MCF 10A (cell line): ENCODE results near the gene HOXA2. TPM values are rescaled to one million over a fixed set of nuclear protein-coding genes. Genes with fewer than 3 reads are reported as not detected.

ENCODE experiments used
- BruUV-seq: library from RNA; stranded (reverse); fragments of 400-500 nt; replicated peaks from 2 replicates; lab custom pipeline; 2021; lab: Mats Ljungman, UMichigan
- CTCF ChIA-PET: fragments of 300-600 bp; sonication (Branson Sonifier 250); formaldehyde crosslinking; extraction: SDS; loops from one replicate; lab custom pipeline; 2021; ENCODE audit warnings: antibody characterized with exemption, inconsistent platforms; lab: Yijun Ruan, JAX
- POLR2A ChIA-PET: fragments of 300-600, 350-650 bp; sonication (Branson Sonifier 250); formaldehyde crosslinking; extraction: SDS; loops from one replicate; lab custom pipeline; 2020; ENCODE audit warnings: antibody characterized with exemption, inconsistent platforms; lab: Yijun Ruan, JAX
- DNase-seq: peaks from one replicate; pipeline ENCODE4 v3.0.0-alpha.2; 2018; ENCODE audit not compliant: unreplicated experiment
- H3K27ac Mint-ChIP-seq: one replicate; pipeline ENCODE4 v1.8.0; 2022; ENCODE audit warnings: mild to moderate bottlenecking, low read depth, mixed read lengths; ENCODE audit not compliant: unreplicated experiment
- H3K27me3 Mint-ChIP-seq: one replicate; pipeline ENCODE4 v1.8.0; 2022; ENCODE audit warnings: mixed read lengths; ENCODE audit not compliant: insufficient read depth, unreplicated experiment
- H3K36me3 Mint-ChIP-seq: one replicate; pipeline ENCODE4 v1.8.0; 2022; ENCODE audit warnings: mild to moderate bottlenecking, moderate library complexity, mixed read lengths; ENCODE audit not compliant: insufficient read depth, unreplicated experiment
- H3K4me1 Mint-ChIP-seq: one replicate; pipeline ENCODE4 v1.8.0; 2022; ENCODE audit warnings: mixed read lengths; ENCODE audit not compliant: insufficient read depth, unreplicated experiment
- H3K4me3 Mint-ChIP-seq: one replicate; pipeline ENCODE4 v1.8.0; 2022; ENCODE audit warnings: mild to moderate bottlenecking, moderate library complexity, mixed read lengths; ENCODE audit not compliant: unreplicated experiment
- H3K9me3 Mint-ChIP-seq: one replicate; pipeline ENCODE4 v1.8.0; 2022; ENCODE audit warnings: mixed read lengths; ENCODE audit not compliant: unreplicated experiment
- CTCF ChIP-seq: fragments of 200-600 bp; IDR thresholded peaks from one replicate; pipeline ENCODE4 v1.8.0; 2022; ENCODE audit warnings: antibody characterized with exemption, mild to moderate bottlenecking; ENCODE audit not compliant: unreplicated experiment
- intact Hi-C: fragments of 100-400 bp; cut with micrococcal nuclease; formaldehyde crosslinking; loops from 2 replicates; pipeline ENCODE4 v1.14.1; 2022
- total RNA-seq: library from RNA; stranded (reverse); gene quantifications from 2 replicates; pipeline ENCODE4 v1.2.3, GENCODE V29; 2022

Gene HOXA2
- total RNA-seq, 1 experiment from 2014 or later = 1.4 TPM

DNA sequence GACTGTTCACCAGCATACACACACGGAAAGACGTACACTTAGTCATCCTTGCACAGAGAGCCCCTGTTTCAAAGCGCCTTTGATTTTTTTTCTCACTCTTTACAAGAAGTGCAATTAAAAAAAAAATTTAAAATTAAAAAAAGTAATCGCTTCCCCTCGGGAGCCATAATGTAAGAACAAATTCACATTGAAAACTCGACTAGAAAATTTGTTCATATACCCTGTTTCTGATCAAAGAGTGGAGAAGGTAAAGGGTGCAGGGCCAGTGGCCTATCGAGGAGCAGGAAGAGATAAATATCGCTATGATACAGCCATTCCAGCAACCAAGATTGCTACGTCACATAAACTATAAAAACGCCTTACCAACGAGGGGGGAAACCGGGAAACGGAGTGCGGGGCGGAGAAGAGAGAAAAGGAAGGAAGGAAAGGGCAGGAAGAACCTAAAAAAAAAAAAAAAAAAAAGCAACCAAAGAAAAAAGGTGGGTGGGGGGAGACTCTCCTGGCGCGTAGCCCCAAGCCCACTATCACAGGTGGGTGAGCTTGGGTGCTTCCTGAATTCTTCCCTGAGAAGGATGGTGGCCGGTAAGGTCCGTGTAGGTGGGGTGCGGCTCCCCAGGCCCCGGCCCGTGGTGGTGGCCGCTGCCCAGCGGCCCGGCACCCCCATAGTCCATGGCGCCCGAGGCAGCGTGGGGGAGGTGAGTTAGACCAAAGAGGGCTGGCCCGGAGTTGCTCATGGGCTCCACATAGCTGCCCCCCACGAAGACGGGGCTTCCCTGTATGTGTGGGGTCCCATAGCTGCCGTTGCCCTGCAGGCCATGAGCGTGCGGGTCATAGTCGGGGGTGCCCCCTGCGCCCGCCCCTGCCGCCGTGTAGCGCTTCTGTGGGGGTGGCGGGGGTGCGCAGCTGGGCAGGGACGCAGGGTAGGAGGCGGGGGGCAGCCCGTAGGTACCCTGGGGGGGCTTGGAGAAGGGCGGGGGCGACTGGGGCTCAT lies 5.2 kb upstream of the HOXA2 start:
- peak; percentile 49 for DNase-seq
- TF ChIP-seq CTCF = no peak
- no peaks in the 10 kb centered on the region for H3K27me3 Mint-ChIP-seq
- TSS peak; percentile 40 for BruUV-seq
- ChIA-PET CTCF (interaction anchor here (0.7 to 2.1 kb wide), 6 partner anchors 7 to 255 kb away, joined by 3 to 8 read pairs (median 4); partner anchors contain the start of gene HOXA4), POLR2A (interaction anchor here (0.5 to 15.3 kb wide), 11 partner anchors 10 to 260 kb away, joined by 3 to 238 read pairs (median 25); partner anchors contain the start of genes HOXA1, HOXA5 and SKAP2)
- H3K27ac Mint-ChIP-seq = peak overlapping the region; percentile 99
- H3K4me1 Mint-ChIP-seq = peaks cover 35% of the 10 kb centered on the region
- H3K4me3 Mint-ChIP-seq = peak overlapping the region; percentile 87
- H3K36me3 Mint-ChIP-seq = peaks cover 48% of the 10 kb centered on the region
- H3K9me3 Mint-ChIP-seq = no peaks in the 10 kb centered on the region
- intact Hi-C loops = no loop called here

DNA sequence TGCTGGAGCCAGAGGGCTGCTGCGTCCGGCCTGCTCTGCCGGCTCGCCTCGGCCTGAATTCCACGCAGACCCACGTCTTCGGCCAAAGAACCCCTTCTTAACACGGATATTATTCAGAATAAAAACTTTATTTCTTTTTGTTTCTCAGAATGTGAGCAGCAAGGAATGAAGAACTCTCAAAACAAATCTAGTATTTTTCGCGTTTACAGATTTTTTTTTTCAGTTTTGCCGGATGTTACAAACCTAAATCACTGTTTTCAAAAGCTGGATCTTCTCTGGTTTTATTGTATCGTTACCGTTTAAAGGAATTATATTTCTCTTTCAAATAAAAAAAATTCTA lies 4.4 kb upstream of the HOXA2 start:
- Mint-ChIP-seq H3K4me3 (peak overlapping the region; percentile 87), H3K27me3 (no peaks in the 10 kb centered on the region), H3K36me3 (peaks cover 49% of the 10 kb centered on the region), H3K4me1 (peaks cover 38% of the 10 kb centered on the region), H3K27ac (peak overlapping the region; percentile 99), H3K9me3 (no peaks in the 10 kb centered on the region)
- intact Hi-C loops = no loop called here
- ChIA-PET CTCF (interaction anchor here (0.7 to 3.1 kb wide), 6 partner anchors 8 to 253 kb away, joined by 3 to 16 read pairs (median 4); no protein-coding TSS in a partner anchor), POLR2A (interaction anchor here (0.7 to 7.6 kb wide), 8 partner anchors 9 to 1111 kb away, joined by 3 to 238 read pairs (median 31); partner anchors contain the start of genes HOXA1, HOXA5 and SKAP2)
- no TSS peak for BruUV-seq
- no peak for TF ChIP-seq CTCF
- no peak for DNase-seq

DNA sequence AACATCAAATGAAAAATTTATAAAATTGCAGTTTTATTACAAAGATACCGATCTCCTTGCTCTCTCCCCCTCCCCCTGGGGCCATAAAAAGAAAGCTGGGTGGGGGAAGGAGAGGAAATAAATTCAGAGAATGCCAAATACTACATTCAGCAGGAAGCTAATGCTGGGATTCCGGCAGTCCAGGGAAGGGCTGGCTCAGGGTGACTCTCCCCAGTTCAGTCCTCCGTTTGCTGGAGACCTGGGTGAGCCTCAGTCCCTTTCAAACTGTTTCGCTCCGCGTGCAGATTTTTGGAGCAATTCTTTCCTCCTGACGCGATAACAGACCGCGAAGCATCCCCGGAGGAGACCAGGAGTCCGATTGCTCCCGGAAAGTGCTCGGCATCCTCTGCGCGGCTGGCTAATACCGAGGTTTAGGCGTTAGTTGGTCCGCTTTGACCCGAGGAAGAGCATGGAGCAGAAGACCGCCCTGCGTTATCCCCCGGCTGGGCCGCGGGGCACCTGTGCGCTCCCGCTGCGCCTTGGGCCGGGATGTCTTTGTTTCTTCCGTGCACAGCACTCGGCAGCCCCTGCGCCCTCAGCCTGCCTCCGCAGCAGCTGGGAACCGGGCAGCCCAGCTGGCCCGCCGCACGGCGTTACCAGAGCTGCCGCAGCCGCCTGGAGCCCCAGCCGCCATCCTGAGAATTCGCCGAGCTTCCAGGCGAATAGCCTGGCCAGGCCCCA lies 3.9 kb upstream of the HOXA2 start:
- ChIA-PET CTCF (interaction anchor here (1.0 to 3.1 kb wide), 10 partner anchors 9 to 252 kb away, joined by 3 to 19 read pairs (median 4); partner anchors contain the start of gene HOXA5), POLR2A (interaction anchor here (0.7 to 7.6 kb wide), 9 partner anchors 9 to 1110 kb away, joined by 3 to 238 read pairs (median 25); partner anchors contain the start of genes HOXA1, HOXA5 and SKAP2)
- peak; percentile 42 for DNase-seq
- Mint-ChIP-seq H3K4me1 (peaks cover 38% of the 10 kb centered on the region), H3K4me3 (peak overlapping the region; percentile 87), H3K9me3 (no peaks in the 10 kb centered on the region), H3K27ac (peak overlapping the region; percentile 99), H3K36me3 (peaks cover 48% of the 10 kb centered on the region), H3K27me3 (no peaks in the 10 kb centered on the region)
- intact Hi-C loops = no loop called here
- no peak for TF ChIP-seq CTCF
- BruUV-seq = no TSS peak
